GM03348 (cell line): Measurements from ENCODE around the gene BEGAIN.
"Not testable (repeated sequence)": the region's sequence is repeated elsewhere in the genome, so short reads cannot be mapped to it uniquely, and the experiment has no call there.

Experiments used
- DNase-seq: peaks from one replicate; pipeline ENCODE4 v3.0.0; 2012; ENCODE audit warnings: low spot score

The BEGAIN gene

GRCh38 chr14:100506053-100506452, 81.2 kb downstream of the BEGAIN start:
- DNase-seq: not testable (repeated sequence)

- no peak for DNase-seq
These were observed 82.7 kb downstream of the BEGAIN start for GRCh38 chr14:100504372-100505078.

GRCh38 chr14:100503251-100503650, 84.0 kb downstream of the BEGAIN start:
- DNase-seq: no peak

- DNase-seq: no peak
These were observed 84.5 kb downstream of the BEGAIN start for GRCh38 chr14:100502622-100503220.

GRCh38 chr14:100500128-100500527, 87.1 kb downstream of the BEGAIN start:
- no peak for DNase-seq

- no peak for DNase-seq
These were observed 89.1 kb downstream of the BEGAIN start for GRCh38 chr14:100498068-100498467.

- DNase-seq: no peak
These were observed 91.3 kb downstream of the BEGAIN start for GRCh38 chr14:100495917-100496316.

GRCh38 chr14:100494645-100495044, 92.6 kb downstream of the BEGAIN start:
- no peak for DNase-seq

GRCh38 chr14:100490252-100490651, 97.0 kb downstream of the BEGAIN start:
- no peak for DNase-seq

GRCh38 chr14:100488057-100488456, 99.2 kb downstream of the BEGAIN start:
- DNase-seq: no peak

- DNase-seq: no peak
These were observed 99.9 kb downstream of the BEGAIN start for GRCh38 chr14:100487304-100487703.
